Stomach smooth muscle (tissue), 2 donors: Measurements from ENCODE around the gene GYS2.

Experiments used
- H3K27ac ChIP-seq: one replicate; pipeline ENCODE4 v1.7.0; 2013; ENCODE audit warnings: mild to moderate bottlenecking, low read length, inconsistent platforms
- H3K27me3 ChIP-seq, 2 donors: one replicate each; pipeline ENCODE4 v1.7.0; 2013; ENCODE audit warnings: low read length in 2 of 2; ENCODE audit not compliant: insufficient read depth in 2 of 2, control insufficient read depth in 1 of 2
- H3K36me3 ChIP-seq, 2 donors: one replicate each; pipeline ENCODE4 v1.7.0; 2013; ENCODE audit warnings: low read length in 2 of 2; ENCODE audit not compliant: control insufficient read depth in 2 of 2, insufficient read depth in 2 of 2
- H3K4me1 ChIP-seq: one replicate; pipeline ENCODE4 v1.7.0; 2013; ENCODE audit warnings: low read length; ENCODE audit not compliant: control insufficient read depth, insufficient read depth
- H3K4me3 ChIP-seq, 2 donors: one replicate each; pipeline ENCODE4 v1.7.0; 2013; ENCODE audit warnings: low read length in 2 of 2
- H3K9ac ChIP-seq, 2 donors: one replicate each; pipeline ENCODE4 v1.7.0; 2013; ENCODE audit warnings: low read length in 2 of 2, mild to moderate bottlenecking in 1 of 2
- H3K9me3 ChIP-seq, 2 donors: one replicate each; pipeline ENCODE4 v1.7.0; 2013; ENCODE audit warnings: low read length in 2 of 2; ENCODE audit not compliant: control insufficient read depth in 2 of 2
- donor health status: healthy.
- donor health status: Pancreatic carcinoma.

Gene GYS2

DNA sequence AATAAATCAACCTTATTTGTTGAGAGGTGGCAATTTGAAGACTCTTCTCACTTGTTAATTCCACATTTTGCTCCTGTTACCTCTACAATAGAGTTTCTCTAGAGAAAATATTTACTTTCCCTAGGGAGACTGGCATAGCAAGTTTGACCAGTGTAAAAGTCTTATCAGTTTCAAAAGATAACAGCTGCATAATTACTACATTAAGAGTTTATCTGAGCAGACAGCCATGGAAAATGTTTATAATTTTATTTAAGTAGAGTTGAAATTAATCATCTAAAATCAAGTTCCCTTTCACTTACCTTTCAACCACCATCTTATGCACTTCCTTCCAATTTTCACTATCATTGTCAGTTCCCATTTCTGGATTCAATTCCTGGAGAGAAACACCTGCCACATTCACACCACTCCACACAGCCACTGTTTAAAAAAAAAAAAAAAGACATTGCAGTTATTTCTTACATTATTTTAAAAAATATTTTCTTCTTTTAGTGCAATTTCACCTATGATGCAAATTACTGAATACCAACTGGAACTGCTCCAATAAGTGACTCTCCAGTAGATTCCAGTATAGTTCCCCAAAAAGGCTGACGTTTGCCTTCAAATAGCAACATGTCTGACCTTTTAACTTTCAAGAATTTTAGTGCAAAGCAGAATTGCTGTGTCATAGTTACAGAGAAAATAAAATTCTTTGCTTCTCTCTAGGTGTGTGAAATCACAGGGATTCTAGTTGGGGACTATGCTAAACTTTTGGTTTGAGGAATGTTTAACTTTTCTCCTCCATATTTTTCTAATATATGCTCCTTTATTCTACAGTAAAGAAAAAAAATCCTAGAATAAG, 33.6 kb upstream of the GYS2 start:
- no peaks in the 10 kb centered on the region for H3K9me3 ChIP-seq
- H3K4me3 ChIP-seq = no peak overlapping the region
- no peaks in the 10 kb centered on the region for H3K4me1 ChIP-seq
- H3K27ac ChIP-seq = no peak overlapping the region
- H3K36me3 ChIP-seq = peaks cover 37 to 39% of the 10 kb centered on the region in 2 donors
- H3K9ac ChIP-seq = no peak overlapping the region
- H3K27me3 ChIP-seq = no peaks in the 10 kb centered on the region

DNA sequence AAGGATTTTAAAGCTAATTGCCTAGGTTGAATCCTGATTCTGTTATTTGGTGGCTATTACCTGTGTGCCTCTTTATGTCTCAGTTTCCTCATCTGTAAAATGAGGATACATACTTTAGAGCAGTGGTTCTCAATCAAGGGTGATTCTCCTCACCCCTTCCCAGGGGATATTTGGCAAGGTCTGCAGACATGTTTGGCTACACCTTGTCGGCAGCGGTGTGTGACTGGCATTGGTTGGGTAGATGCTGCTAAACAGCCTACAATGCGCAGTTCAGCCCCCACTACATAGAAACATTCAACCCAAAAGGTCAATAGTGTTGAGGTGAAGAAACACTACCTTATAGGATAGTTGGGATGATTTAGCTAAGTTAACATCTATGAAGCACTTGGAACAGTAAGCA, 29.6 kb upstream of the GYS2 start:
- no peaks in the 10 kb centered on the region for H3K9me3 ChIP-seq
- no peaks in the 10 kb centered on the region for H3K4me1 ChIP-seq
- H3K9ac ChIP-seq = no peak overlapping the region
- no peak overlapping the region for H3K27ac ChIP-seq
- H3K36me3 ChIP-seq = peaks cover 18 to 19% of the 10 kb centered on the region in 2 donors
- H3K27me3 ChIP-seq = no peaks in the 10 kb centered on the region
- no peak overlapping the region for H3K4me3 ChIP-seq

DNA sequence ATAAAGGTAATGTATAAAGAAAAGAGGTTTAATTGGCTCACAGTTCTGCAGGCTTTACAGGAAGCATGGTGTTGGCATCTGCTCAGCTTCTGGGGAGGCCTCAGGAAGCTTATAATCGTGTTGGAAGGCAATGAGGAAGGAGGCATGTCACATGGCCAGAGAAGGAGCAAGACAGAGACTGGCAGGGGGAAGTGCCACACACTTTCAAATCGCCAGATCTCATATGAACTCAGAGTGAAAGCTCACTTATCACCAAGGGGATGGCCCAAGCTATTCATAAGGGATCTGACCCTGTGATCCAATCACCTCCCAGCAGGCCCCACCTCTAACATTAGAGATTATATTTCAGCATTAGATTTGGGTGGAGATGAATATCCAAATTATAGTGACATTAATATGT, 26.7 kb upstream of the GYS2 start:
- Histone ChIP-seq H3K4me1 (no peaks in the 10 kb centered on the region), H3K36me3 (peaks cover 13 to 15% of the 10 kb centered on the region in 2 donors), H3K27ac (no peak overlapping the region), H3K27me3 (no peaks in the 10 kb centered on the region), H3K4me3 (no peak overlapping the region), H3K9ac (no peak overlapping the region), H3K9me3 (no peaks in the 10 kb centered on the region)

DNA sequence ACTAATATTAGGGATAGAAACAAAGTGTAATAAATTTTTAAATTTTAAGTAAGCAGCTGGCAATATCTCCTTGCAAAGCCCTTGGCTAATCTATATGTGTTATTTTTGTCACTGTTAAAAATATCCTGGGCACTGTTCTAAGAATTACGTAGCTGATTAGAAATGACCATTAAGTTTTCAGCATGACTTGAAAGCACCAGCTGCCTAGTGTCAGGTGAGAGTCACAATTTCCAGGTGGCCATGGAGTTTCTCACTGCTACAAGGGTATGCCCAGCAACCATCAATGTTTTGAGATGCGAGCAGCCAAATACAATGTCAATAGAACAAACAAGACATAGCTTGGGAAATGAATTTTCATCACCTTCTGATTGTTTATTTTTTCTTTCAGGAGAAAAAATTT, 23.3 kb upstream of the GYS2 start:
- H3K4me3 ChIP-seq = no peak overlapping the region
- H3K9ac ChIP-seq = no peak overlapping the region
- H3K4me1 ChIP-seq = no peaks in the 10 kb centered on the region
- H3K27ac ChIP-seq = no peak overlapping the region
- H3K36me3 ChIP-seq = no peaks in the 10 kb centered on the region
- no peaks in the 10 kb centered on the region for H3K27me3 ChIP-seq
- H3K9me3 ChIP-seq = no peaks in the 10 kb centered on the region

DNA sequence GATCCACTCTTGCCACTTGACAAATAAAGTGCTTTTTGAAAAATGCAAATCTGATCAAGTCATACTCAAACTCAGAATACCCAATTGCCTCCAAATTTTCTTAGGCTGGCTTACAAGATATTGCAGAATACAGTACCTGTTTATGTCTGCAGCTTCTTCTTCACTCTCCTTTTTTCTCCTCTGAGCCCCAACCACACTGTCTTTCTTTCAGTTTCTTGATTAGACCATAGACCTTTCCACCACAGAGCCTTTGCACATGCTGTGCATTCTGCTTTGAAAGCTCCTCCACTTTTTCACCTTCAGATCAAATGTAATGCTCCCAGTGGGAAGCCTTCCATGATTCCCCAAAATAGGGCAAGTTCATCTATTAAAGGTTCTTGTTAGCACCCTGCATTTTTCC, 13.9 kb upstream of the GYS2 start:
- H3K4me1 ChIP-seq = no peaks in the 10 kb centered on the region
- no peaks in the 10 kb centered on the region for H3K9me3 ChIP-seq
- no peak overlapping the region for H3K9ac ChIP-seq
- H3K27me3 ChIP-seq = no peaks in the 10 kb centered on the region
- H3K36me3 ChIP-seq = no peaks in the 10 kb centered on the region
- H3K27ac ChIP-seq = no peak overlapping the region
- H3K4me3 ChIP-seq = no peak overlapping the region

DNA sequence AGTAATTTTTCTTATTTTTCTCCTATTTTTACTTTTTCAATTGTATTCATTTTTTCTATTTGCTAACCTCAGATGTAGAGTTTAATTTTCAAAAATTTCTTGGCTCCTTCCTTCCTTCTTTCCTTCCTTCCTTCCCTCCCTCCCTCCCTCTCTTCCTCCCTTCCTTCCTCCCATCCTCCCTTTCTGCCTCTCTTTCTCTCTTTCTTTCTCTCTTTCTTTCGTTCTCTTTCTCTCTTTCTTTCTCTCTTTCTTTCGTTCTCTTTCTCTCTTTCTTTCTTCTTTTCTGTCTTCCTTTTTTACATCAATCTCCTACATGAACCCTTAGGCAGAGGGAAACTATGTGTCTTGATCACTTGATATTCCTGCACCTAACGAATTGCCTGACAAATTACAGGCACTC, 12.4 kb upstream of the GYS2 start:
- H3K27me3 ChIP-seq = no peaks in the 10 kb centered on the region
- H3K4me1 ChIP-seq = no peaks in the 10 kb centered on the region
- no peaks in the 10 kb centered on the region for H3K9me3 ChIP-seq
- H3K27ac ChIP-seq = no peak overlapping the region
- H3K9ac ChIP-seq = no peak overlapping the region
- H3K4me3 ChIP-seq = no peak overlapping the region
- no peaks in the 10 kb centered on the region for H3K36me3 ChIP-seq

DNA sequence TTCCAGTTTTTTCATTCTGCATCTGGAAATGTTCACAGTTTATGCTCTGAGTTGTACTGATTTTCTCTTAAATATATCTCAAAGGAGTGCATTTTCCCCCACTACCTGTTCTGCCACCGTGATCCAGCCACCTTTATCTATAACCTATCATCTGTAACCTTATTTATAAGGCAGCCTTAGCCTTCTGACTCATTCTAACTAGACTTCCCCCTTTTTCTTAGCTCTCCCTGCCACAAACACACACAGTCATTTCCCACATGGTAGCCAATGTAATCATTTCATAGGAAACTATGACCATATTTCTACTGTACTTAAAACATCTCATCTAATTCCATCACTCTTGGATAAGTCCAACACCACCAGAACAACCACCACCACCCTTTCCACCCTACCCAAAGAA, 10.8 kb upstream of the GYS2 start:
- no peak overlapping the region for H3K27ac ChIP-seq
- H3K9ac ChIP-seq = no peak overlapping the region
- H3K36me3 ChIP-seq = no peaks in the 10 kb centered on the region
- no peaks in the 10 kb centered on the region for H3K4me1 ChIP-seq
- no peaks in the 10 kb centered on the region for H3K27me3 ChIP-seq
- H3K9me3 ChIP-seq = no peaks in the 10 kb centered on the region
- H3K4me3 ChIP-seq = no peak overlapping the region

DNA sequence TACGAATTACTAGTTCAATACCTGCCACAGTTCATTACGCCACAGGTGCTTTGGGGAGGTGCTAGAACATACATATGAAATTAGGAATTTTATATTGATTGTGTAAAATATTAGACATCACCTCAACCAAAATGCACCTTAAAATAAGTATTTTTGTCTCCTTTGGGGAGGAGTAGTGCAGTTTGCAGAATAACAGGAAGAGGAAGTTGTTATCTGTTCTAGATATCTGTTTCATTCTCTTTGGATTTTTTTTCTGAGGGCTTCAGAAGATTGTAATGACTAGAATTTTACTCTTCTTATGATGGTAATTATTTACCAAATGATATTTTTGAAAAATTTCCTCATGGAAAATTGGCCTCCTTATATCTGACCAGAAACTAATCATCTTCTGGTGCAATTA, 9.9 kb upstream of the GYS2 start:
- H3K27ac ChIP-seq = no peak overlapping the region
- no peaks in the 10 kb centered on the region for H3K4me1 ChIP-seq
- no peak overlapping the region for H3K9ac ChIP-seq
- no peaks in the 10 kb centered on the region for H3K9me3 ChIP-seq
- no peaks in the 10 kb centered on the region for H3K27me3 ChIP-seq
- H3K4me3 ChIP-seq = no peak overlapping the region
- H3K36me3 ChIP-seq = no peaks in the 10 kb centered on the region

DNA sequence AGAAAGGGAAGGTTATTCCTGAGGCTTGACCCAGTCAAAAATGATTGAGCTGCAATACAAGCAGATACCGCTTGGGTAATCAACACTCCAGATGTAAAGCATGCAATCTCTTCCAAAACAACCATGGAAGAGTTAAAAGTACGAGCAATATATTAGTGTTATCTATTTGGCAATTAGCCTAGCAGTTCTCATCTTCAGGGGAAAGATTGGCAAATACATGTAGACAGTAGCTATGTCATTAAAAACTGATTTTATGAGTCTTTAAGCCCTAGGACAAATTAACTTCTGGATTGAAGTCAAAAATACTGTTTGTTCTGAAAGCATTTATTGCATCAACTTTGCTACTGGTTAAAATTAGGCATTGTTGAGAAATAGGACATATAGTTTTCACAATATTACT, 9.3 kb upstream of the GYS2 start:
- H3K27ac ChIP-seq = no peak overlapping the region
- no peaks in the 10 kb centered on the region for H3K27me3 ChIP-seq
- H3K9ac ChIP-seq = no peak overlapping the region
- H3K4me1 ChIP-seq = no peaks in the 10 kb centered on the region
- no peaks in the 10 kb centered on the region for H3K9me3 ChIP-seq
- no peaks in the 10 kb centered on the region for H3K36me3 ChIP-seq
- no peak overlapping the region for H3K4me3 ChIP-seq

DNA sequence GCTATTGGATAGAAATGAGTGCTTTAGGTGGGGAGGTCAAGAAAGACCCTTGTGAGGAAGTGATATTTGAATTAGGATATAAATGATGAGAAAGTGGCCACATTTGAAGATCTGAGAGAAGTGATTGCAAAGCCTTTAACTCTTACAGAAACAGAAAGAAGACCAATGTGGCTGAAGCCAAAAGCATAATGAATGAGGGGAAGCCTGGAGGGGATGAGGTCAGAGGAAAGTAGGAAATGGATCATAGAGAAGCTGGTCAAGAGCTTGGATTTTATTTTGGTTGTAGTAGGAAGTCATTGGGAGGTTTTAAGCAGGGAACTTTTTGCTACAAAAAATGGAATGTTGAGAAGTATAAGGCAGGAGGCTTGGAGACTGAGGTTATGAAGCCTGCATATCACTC, 3.5 kb upstream of the GYS2 start:
- H3K27ac ChIP-seq = no peak overlapping the region
- H3K9ac ChIP-seq = no peak overlapping the region
- no peaks in the 10 kb centered on the region for H3K4me1 ChIP-seq
- no peak overlapping the region for H3K4me3 ChIP-seq
- H3K27me3 ChIP-seq = no peaks in the 10 kb centered on the region
- no peaks in the 10 kb centered on the region for H3K36me3 ChIP-seq
- H3K9me3 ChIP-seq = no peaks in the 10 kb centered on the region

DNA sequence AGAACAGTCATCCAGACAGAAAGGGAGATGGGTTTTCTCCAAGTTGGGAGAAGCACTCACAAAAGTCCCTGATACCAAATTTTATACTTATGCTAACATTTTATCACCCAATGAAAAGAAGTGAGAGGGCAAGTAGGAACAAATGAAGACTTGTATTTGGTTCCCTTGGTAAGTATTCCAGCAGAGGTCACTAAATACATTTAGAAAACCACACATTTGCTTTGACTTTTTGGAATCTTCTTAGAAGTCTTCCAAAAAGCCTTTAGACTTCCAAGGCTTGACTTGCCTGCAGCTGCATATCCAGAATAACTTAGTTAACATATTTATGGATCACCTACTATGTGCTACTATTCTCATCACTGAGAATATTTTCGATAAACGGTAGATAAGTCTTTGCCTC, 3.1 kb upstream of the GYS2 start:
- H3K27me3 ChIP-seq = no peaks in the 10 kb centered on the region
- no peak overlapping the region for H3K4me3 ChIP-seq
- no peaks in the 10 kb centered on the region for H3K36me3 ChIP-seq
- no peak overlapping the region for H3K9ac ChIP-seq
- H3K4me1 ChIP-seq = no peaks in the 10 kb centered on the region
- H3K27ac ChIP-seq = no peak overlapping the region
- H3K9me3 ChIP-seq = no peaks in the 10 kb centered on the region
